Measurements from ENCODE around the gene ANKRD9.

DNA sequence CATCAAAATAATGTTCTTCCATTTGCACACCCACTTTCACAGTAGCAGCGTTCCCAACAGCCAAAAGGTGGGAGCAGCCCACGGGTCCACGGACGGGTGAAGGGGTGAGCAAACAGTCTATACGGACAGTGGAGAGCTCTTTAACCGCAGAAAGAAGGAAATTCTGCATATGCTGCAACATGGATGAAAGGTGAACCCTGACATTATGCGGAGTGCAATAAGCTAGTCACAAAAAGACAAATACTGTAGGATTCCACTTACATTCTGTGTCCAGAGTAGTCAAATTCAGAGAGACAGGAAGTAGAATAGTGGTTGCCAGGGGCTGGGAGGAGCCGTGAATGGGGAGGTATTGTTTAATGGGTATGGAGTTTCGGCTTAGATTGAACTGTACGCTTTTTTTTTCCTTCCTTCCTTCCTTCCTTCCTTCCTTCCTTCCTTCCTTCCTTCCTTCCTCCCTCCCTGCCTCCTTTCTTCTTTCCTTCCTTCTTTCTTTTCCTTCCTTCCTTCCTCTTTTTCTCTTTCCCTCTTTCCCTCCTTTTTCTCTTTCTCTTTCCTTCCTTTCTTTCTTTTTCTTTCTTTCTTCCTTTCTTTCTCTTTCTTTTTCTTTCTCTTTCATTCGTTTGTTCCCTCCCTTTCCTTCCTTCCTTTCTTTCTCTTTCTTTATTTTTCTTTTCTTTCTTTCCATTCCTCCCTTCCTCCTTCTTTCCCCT is 15.8 kb upstream of the ANKRD9 start:
- TF ChIP-seq, protein P1, sequence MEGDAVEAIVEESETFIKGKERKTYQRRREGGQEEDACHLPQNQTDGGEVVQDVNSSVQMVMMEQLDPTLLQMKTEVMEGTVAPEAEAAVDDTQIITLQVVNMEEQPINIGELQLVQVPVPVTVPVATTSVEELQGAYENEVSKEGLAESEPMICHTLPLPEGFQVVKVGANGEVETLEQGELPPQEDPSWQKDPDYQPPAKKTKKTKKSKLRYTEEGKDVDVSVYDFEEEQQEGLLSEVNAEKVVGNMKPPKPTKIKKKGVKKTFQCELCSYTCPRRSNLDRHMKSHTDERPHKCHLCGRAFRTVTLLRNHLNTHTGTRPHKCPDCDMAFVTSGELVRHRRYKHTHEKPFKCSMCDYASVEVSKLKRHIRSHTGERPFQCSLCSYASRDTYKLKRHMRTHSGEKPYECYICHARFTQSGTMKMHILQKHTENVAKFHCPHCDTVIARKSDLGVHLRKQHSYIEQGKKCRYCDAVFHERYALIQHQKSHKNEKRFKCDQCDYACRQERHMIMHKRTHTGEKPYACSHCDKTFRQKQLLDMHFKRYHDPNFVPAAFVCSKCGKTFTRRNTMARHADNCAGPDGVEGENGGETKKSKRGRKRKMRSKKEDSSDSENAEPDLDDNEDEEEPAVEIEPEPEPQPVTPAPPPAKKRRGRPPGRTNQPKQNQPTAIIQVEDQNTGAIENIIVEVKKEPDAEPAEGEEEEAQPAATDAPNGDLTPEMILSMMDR (IDR thresholded peaks at IDR 0.05): no peak
- TF ChIP-seq POLR2A (IDR thresholded peaks at IDR 0.05): no peak

Measured in stomach (tissue), 4 donors.